ENCODE results near the gene USF2.

- TF ChIP-seq MAX (IDR thresholded peaks at IDR 0.05) (no peak; the same call in none of the 2 replicates), FOXM1 (IDR thresholded peaks at IDR 0.05; ENCODE audit: borderline replicate concordance, low read depth) (no peak), EGR1 (IDR thresholded peaks at IDR 0.05) (no peak), EP300 (IDR thresholded peaks at IDR 0.05; ENCODE audit: borderline replicate concordance) (no peak), RAD21 (IDR thresholded peaks at IDR 0.05; ENCODE audit: low read depth) (peak; percentile 43; the same call in 1 of the 2 replicates), CREB1 (IDR thresholded peaks at IDR 0.05; ENCODE audit: low read depth) (no peak), USF1 (IDR thresholded peaks at IDR 0.05) (peak; percentile 49), CEBPB (IDR thresholded peaks at IDR 0.05) (no peak)
These were observed 816 bp downstream of the USF2 start for GRCh38 chr19:35269438-35270117.

All from Ishikawa (cell line).